Breast epithelium (tissue), 4 donors: ENCODE results near the gene ARL2BP. TPM values are rescaled to one million over a fixed set of nuclear protein-coding genes. Genes with fewer than 3 reads are reported as not detected.

Source experiments
- DNase-seq, 2 donors: peaks; one replicate each; pipeline ENCODE4 v3.0.0-alpha.2; 2019; ENCODE audit warnings: low spot score in 2 of 2
- H3K27ac ChIP-seq, 2 donors: fragments of 200-600 bp; sonication (generic) in 1 of 2; one replicate each; pipeline ENCODE4 v1.5.1; 2016 to 2019; ENCODE audit warnings: mild to moderate bottlenecking in 1 of 2
- H3K27me3 ChIP-seq, 2 donors: fragments of 200-600 bp; sonication (generic) in 1 of 2; one replicate each; pipeline versions ENCODE4 v1.5.1 to v1.6.0; 2017 to 2019; ENCODE audit warnings: control low read depth in 1 of 2, mild to moderate bottlenecking in 1 of 2
- H3K36me3 ChIP-seq: fragments of 200-600 bp; one replicate; pipeline ENCODE4 v1.5.1; 2019
- H3K4me1 ChIP-seq, 2 donors: fragments of 200-600 bp; sonication (generic); one replicate each; pipeline ENCODE4 v1.5.1; 2016 to 2019; ENCODE audit warnings: control low read depth in 1 of 2
- H3K4me3 ChIP-seq, 3 donors: fragments of 200-600 bp; sonication (generic); 1 replicate in 2 of 3; 2 replicates in 1 of 3; pipeline ENCODE4 v1.5.1; 2016 to 2019; ENCODE audit warnings: mild to moderate bottlenecking in 3 of 3, moderate library complexity in 2 of 3
- H3K9me3 ChIP-seq, 2 donors: fragments of 200-600 bp; sonication (generic) in 1 of 2; one replicate each; pipeline ENCODE4 v1.5.1; 2016 to 2019; ENCODE audit warnings: control low read depth in 1 of 2
- POLR2A ChIP-seq: fragments of 450-650 bp; IDR thresholded peaks from one replicate; pipeline ENCODE4 v1.6.1; 2016; ENCODE audit warnings: antibody characterized with exemption, mild to moderate bottlenecking, moderate library complexity
- POLR2AphosphoS5 ChIP-seq, 3 donors: sonication (generic); formaldehyde crosslinking; IDR thresholded peaks; one replicate each; pipeline ENCODE4 v1.6.1; 2017; ENCODE audit warnings: antibody characterized with exemption in 3 of 3
- intact Hi-C: fragments of 100-400 bp; cut with DNase I; formaldehyde crosslinking; loops from one replicate; pipeline ENCODE4 v1.15.1; 2023; ENCODE audit warnings: low total_unique reads
- total RNA-seq, 3 donors: library from RNA; depleted of rRNA; stranded (reverse); fragments of >200 nt; gene quantifications; one replicate each; pipeline ENCODE4 v1.1.0, GENCODE V29; 2016
- TF ChIP-seq, protein P1 (sequence below), 3 donors: fragments of 450-650 bp; IDR thresholded peaks; one replicate each; pipeline ENCODE4 v1.5.1; 2016 to 2017; ENCODE audit warnings: antibody characterized with exemption in 3 of 3, mild to moderate bottlenecking in 3 of 3, moderate library complexity in 3 of 3

Gene ARL2BP
- total RNA-seq, 3 donors from 2014 or later: 50.5 to 64.0 (median 62.4) TPM

DNA sequence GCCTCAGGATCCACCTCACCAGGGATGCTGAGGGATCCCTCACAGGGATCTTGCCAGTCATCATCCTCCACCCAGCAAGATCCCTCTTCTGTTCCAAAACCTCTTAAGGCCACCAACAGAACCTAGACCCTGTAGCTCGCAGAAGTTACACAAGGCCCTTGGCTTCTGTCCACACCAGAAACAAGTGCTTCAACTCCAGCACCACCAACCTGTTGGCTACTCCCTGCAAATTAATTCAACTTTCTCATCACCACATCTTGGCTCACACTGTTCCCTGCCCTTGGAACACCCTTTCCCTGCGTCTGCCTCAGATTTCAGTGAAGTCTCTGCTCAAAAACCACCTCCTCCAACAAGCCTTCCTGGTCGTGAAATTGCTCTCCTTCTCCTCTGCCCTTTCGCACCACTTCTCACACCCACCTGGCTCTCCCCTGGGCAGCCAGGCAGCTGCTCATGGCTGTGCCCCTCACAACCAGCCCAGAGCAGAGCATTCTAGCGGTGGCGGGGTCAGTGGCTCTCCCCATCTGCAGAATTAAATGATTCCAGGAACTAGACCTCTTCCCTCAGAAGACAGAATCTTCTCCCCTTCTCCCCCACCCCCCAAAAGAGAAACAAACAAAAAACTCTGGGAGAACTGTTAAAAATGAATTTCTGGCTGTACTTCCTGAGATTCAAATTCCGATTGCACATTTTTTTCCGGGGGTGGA lies 37.6 kb downstream of the ARL2BP start:
- H3K27ac ChIP-seq: no peak overlapping the region

DNA sequence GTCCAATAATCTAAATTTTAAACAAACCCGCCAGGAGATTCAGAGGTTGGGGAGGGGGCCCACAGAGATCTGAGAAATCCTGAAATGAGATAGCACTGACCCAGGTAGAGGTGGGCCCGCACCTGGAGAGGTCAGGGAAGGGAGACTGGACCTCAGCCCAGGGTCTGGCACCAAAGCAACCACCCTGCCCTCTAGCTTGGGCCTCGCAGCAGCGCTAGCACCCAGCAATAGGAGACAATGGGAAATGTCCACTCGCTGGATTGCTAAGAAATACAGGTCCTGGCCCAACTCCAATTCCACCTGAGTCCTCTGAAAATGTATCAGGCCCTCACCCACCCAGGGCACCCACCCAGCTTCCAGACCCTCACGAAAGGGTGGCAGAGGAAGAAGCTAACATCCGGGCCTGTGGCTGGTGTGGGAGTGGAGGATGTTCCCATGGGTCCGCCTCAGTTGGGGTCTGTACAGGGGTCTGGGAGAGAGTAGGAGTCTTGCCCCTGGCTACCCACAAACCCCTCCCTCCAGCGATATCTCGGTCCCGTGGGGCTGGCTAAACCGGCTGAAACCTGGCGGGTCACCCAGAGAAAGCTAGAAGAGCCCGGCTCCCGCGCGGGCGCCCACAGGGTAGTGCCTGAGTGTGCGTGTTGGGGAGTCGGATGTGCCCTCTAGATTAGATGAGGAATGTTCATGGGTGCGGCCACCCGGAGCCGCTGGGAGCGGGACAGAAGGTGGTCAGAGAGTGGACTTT lies 38.3 kb downstream of the ARL2BP start:
- intact Hi-C loops: no loop called here
- Histone ChIP-seq H3K4me1 (peaks cover 0 to 7% of the 10 kb centered on the region in 2 donors), H3K4me3 (peak overlapping the region; percentile 46 to 80 (median 68)), H3K9me3 (no peaks in the 10 kb centered on the region), H3K36me3 (no peaks in the 10 kb centered on the region), H3K27me3 (no peaks in the 10 kb centered on the region), H3K27ac (no peak overlapping the region)
- TF ChIP-seq, protein P1, sequence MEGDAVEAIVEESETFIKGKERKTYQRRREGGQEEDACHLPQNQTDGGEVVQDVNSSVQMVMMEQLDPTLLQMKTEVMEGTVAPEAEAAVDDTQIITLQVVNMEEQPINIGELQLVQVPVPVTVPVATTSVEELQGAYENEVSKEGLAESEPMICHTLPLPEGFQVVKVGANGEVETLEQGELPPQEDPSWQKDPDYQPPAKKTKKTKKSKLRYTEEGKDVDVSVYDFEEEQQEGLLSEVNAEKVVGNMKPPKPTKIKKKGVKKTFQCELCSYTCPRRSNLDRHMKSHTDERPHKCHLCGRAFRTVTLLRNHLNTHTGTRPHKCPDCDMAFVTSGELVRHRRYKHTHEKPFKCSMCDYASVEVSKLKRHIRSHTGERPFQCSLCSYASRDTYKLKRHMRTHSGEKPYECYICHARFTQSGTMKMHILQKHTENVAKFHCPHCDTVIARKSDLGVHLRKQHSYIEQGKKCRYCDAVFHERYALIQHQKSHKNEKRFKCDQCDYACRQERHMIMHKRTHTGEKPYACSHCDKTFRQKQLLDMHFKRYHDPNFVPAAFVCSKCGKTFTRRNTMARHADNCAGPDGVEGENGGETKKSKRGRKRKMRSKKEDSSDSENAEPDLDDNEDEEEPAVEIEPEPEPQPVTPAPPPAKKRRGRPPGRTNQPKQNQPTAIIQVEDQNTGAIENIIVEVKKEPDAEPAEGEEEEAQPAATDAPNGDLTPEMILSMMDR (IDR thresholded peaks at IDR 0.05): no peak
- no peak for TF ChIP-seq POLR2A
- no peak for TF ChIP-seq POLR2AphosphoS5 (IDR thresholded peaks at IDR 0.05)
- DNase-seq: no peak

More for the DNA sequence above, 37.6 kb downstream of the ARL2BP start:
- Histone ChIP-seq H3K27me3 (no peaks in the 10 kb centered on the region), H3K4me1 (peaks cover 0 to 7% of the 10 kb centered on the region in 2 donors), H3K36me3 (no peaks in the 10 kb centered on the region), H3K4me3 (peak overlapping the region in 1 of 3 donors; percentile 68), H3K9me3 (no peaks in the 10 kb centered on the region)
- DNase-seq: no peak
- TF ChIP-seq POLR2AphosphoS5 (IDR thresholded peaks at IDR 0.05) (no peak), POLR2A (no peak)
- TF ChIP-seq, protein P1 (IDR thresholded peaks at IDR 0.05): no peak
- intact Hi-C loops: no loop called here

DNA sequence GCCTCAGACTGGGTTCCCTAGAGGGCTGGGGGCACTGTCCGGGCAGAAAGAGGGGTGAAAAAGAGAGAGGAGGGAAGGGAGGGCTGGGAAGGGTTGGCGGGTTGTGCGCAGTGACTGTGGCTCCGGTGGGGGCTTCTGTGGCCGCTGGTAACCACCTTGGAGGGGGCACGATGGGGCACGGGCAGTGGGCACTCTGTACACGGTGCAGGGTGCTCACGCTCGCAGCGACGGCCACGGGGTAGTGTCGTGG lies 38.8 kb downstream of the ARL2BP start:
- Histone ChIP-seq H3K9me3 (no peaks in the 10 kb centered on the region), H3K36me3 (no peaks in the 10 kb centered on the region), H3K27me3 (no peaks in the 10 kb centered on the region), H3K4me3 (peak overlapping the region; percentile 46 to 80 (median 68)), H3K4me1 (peaks cover 0 to 7% of the 10 kb centered on the region in 2 donors), H3K27ac (no peak overlapping the region)
- TF ChIP-seq, protein P1 (IDR thresholded peaks at IDR 0.05): no peak
- no peak for TF ChIP-seq POLR2A
- TF ChIP-seq POLR2AphosphoS5 (IDR thresholded peaks at IDR 0.05): no peak
- intact Hi-C loops: no loop called here
- DNase-seq: no peak

DNA sequence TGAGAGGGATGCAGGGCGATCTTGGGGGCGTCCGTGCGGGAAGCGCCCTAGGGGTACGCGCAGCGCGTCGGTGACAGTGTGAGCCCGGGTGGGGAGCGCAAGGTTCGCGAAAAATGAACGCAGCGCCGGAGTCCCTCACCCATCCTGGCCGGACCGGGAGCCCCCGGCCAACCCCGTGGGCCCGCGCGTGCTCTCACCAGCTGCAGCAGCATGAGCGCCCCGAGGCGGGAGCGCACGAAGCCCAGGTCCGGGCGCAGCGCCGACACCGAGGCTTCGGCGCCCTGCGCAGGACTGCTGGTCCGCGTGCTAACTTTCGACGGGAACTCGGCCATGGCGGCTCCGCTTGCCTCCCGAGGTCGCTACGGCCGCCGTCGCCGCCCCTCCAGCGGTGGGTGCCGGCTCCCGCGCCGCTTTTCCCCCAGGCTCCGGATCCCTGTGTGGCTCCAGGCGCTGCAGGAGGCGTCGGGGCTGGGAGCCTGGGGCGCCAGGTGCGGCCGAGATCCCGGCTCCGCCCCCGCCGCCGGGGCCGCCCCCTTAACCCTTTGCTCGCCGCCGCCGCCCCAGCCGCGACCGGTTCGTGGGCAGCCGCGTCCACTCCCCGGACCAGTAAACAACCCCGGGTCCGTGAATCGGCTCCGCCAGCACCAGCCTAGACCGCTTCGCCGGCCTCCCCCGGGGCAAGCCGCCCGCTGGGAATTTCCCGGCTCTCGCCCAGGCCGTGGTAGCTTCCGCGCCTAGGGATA lies 39.3 kb downstream of the ARL2BP start, which contains the start of gene PLLP:
TSS of gene PLLP (minus strand) at position 464 of the 743 bp plus-strand sequence. CDS start at position 332, 132 bp downstream.
- H3K4me1 ChIP-seq: peaks cover 0 to 7% of the 10 kb centered on the region in 2 donors
- no peaks in the 10 kb centered on the region for H3K9me3 ChIP-seq
- intact Hi-C loops: no loop called here
- H3K4me3 ChIP-seq: peak within 1 kb of the TSS; percentile 46 to 80 (median 68)
- no peaks in the 10 kb centered on the region for H3K36me3 ChIP-seq
- peak within 1 kb of the TSS in 1 of 2 donors; percentile 56 for H3K27ac ChIP-seq
- TF ChIP-seq, protein P1 (IDR thresholded peaks at IDR 0.05): no peak
- TF ChIP-seq POLR2AphosphoS5 (IDR thresholded peaks at IDR 0.05) (no peak), POLR2A (no peak)
- no peaks in the 10 kb centered on the region for H3K27me3 ChIP-seq
- DNase-seq: no peak
